HG02973 (cell line): Measurements from ENCODE around the gene PCDH9.

Experiments used
- ATAC-seq: cut with Tn5 transposase; IDR thresholded peaks from one replicate; pipeline ENCODE4 v1.9.1; 2021; ENCODE audit warnings: moderate library complexity; ENCODE audit not compliant: unreplicated experiment

The PCDH9 gene

GRCh38 chr13:66553391-66553790 is 676.7 kb downstream of the PCDH9 start:
- ATAC-seq: no peak

GRCh38 chr13:66551128-66551527 is 679.0 kb downstream of the PCDH9 start:
- no peak for ATAC-seq

- no peak for ATAC-seq
These were observed 682.5 kb downstream of the PCDH9 start for GRCh38 chr13:66547685-66548084.

- no peak for ATAC-seq
These were observed 683.4 kb downstream of the PCDH9 start for GRCh38 chr13:66546534-66547379.

- ATAC-seq: no peak
These were observed 686.4 kb downstream of the PCDH9 start for GRCh38 chr13:66543780-66544179.

GRCh38 chr13:66537417-66537816 is 692.7 kb downstream of the PCDH9 start:
- ATAC-seq: no peak

- ATAC-seq: no peak
These were observed 693.4 kb downstream of the PCDH9 start for GRCh38 chr13:66536746-66537145.

- no peak for ATAC-seq
These were observed 695.6 kb downstream of the PCDH9 start for GRCh38 chr13:66534561-66534960.

- no peak for ATAC-seq
These were observed 697.3 kb downstream of the PCDH9 start for GRCh38 chr13:66532845-66533244.

- no peak for ATAC-seq
These were observed 698.0 kb downstream of the PCDH9 start for GRCh38 chr13:66532146-66532545.

- no peak for ATAC-seq
These were observed 699.5 kb downstream of the PCDH9 start for GRCh38 chr13:66530686-66531085.

GRCh38 chr13:66530158-66530557 is 700.0 kb downstream of the PCDH9 start:
- ATAC-seq: no peak

- ATAC-seq: no peak
These were observed 701.1 kb downstream of the PCDH9 start for GRCh38 chr13:66528944-66529576.

- ATAC-seq: no peak
These were observed 702.0 kb downstream of the PCDH9 start for GRCh38 chr13:66528180-66528579.

- ATAC-seq: no peak
These were observed 709.4 kb downstream of the PCDH9 start for GRCh38 chr13:66520511-66521355.

GRCh38 chr13:66519259-66519658 is 710.9 kb downstream of the PCDH9 start:
- no peak for ATAC-seq

GRCh38 chr13:66518068-66518467 is 712.1 kb downstream of the PCDH9 start:
- no peak for ATAC-seq

GRCh38 chr13:66513728-66514127 is 716.4 kb downstream of the PCDH9 start:
- no peak for ATAC-seq

GRCh38 chr13:66509175-66509574 is 721.0 kb downstream of the PCDH9 start:
- no peak for ATAC-seq

- ATAC-seq: no peak
These were observed 721.8 kb downstream of the PCDH9 start for GRCh38 chr13:66508153-66508909.

- ATAC-seq: peak; percentile 84
These were observed 723.2 kb downstream of the PCDH9 start for GRCh38 chr13:66506979-66507378.
